GM19324 (cell line): Measurements from ENCODE around the gene EBF3.

Source experiments
- ATAC-seq: cut with Tn5 transposase; IDR thresholded peaks from one replicate; pipeline ENCODE4 v1.9.1; 2021; ENCODE audit warnings: mild to moderate bottlenecking, moderate library complexity; ENCODE audit not compliant: unreplicated experiment, low FRiP score

EBF3 gene

GRCh38 chr10:129812398-129812797 is 151.7 kb downstream of the EBF3 start:
- ATAC-seq, result no peak

DNA sequence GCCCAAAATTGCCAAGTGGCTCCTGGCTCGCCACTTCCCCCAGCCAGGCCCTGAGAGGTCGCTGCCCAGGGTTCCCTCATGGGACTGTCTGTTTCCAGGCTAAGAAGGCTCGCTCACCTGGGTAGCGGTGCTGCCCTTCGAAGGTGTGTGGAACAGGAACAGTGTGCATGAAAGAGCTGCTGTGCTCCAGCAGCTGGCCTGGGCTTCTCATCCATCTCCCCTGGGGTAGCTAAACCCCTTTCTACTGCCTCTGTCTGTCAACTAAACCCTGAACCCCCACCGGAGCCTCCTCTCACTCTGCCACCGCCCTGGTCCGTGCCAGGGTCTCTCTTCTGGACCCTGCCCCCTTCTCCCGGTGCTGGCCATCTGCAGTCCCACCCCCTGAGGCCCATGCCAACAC is 152.9 kb downstream of the EBF3 start:
- no peak for ATAC-seq

- ATAC-seq, result no peak
These were observed 154.2 kb downstream of the EBF3 start for GRCh38 chr10:129809841-129810240.

GRCh38 chr10:129809431-129809830 is 154.6 kb downstream of the EBF3 start:
- ATAC-seq, result no peak

GRCh38 chr10:129808092-129808983 is 155.7 kb downstream of the EBF3 start:
- ATAC-seq, result no peak

GRCh38 chr10:129807211-129807610 is 156.9 kb downstream of the EBF3 start:
- no peak for ATAC-seq

GRCh38 chr10:129800796-129801340 is 163.2 kb downstream of the EBF3 start:
- no peak for ATAC-seq

GRCh38 chr10:129799942-129800341 is 164.1 kb downstream of the EBF3 start:
- no peak for ATAC-seq

DNA sequence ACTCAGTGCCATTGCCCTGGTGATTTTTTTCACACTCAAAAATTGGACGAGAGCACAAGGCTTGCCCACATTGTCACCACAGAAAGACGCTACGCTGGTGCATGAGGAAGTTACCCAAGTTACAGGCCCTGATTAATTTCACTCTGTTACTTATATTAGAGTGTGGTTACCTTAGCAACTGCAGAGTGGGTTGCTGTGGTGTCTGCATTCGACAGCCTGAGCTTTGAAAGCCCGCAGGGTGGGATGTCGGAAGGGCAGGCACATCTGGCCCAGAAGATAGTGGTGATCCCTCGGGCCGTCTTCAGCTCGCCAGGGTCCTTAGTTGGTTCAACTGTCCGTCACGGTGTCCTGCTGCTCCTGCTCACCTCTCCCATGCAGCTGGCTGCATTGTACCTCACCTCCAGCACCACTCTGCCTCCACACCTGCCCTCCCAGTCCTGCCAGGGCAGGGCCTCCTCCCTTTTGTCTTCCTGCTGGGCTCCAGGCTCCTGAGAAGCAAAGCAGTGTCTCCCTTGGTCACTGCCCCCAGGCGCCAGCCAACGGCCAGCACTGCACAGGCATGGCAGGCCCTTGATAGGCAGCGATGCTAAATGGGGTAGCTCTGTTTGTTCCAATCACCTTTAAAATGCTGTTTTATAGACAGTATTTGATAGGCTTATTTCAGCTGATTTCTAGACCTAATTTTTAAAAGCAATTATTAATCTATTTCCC is 167.2 kb downstream of the EBF3 start:
- ATAC-seq, result no peak

- ATAC-seq, result no peak
These were observed 170.1 kb downstream of the EBF3 start for GRCh38 chr10:129793996-129794395.

GRCh38 chr10:129793479-129793878 is 170.6 kb downstream of the EBF3 start:
- no peak for ATAC-seq

DNA sequence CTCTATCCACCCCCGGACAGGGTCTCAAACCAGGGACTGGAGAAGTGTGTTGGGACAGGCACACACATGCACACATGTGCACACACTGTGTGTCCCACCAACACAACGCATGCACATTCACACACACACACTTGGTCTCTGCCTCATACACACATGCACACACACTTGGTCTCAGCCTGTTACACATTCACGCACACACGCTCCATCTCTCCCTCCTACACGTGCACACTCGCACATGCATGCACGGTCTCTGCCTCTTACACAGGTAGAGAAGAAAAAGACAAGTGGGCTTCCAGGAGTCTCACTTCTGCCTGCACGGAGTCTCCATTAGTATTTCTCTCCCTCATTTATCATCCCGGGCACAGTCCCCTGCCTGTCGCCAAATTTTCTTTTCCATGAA is 171.2 kb downstream of the EBF3 start:
- no peak for ATAC-seq

DNA sequence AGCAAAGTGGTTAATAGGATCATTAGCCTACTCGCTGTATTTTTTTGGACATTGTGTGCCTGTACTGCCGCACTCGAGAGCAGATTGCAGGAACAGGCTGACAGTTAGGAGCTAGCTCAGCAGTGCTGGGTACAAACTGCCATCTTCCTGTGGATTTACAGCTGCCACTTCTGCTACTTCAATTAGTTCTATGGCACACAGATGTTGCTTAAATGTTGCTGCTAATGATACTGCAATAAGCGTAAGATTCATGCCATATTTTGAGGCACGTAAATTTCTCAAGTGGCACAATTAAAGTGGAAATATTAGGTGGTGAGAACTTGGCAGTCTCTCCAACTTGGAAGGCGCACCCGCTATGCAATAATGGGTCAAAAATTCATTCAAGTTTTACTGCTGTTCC is 171.9 kb downstream of the EBF3 start:
- ATAC-seq, result no peak

DNA sequence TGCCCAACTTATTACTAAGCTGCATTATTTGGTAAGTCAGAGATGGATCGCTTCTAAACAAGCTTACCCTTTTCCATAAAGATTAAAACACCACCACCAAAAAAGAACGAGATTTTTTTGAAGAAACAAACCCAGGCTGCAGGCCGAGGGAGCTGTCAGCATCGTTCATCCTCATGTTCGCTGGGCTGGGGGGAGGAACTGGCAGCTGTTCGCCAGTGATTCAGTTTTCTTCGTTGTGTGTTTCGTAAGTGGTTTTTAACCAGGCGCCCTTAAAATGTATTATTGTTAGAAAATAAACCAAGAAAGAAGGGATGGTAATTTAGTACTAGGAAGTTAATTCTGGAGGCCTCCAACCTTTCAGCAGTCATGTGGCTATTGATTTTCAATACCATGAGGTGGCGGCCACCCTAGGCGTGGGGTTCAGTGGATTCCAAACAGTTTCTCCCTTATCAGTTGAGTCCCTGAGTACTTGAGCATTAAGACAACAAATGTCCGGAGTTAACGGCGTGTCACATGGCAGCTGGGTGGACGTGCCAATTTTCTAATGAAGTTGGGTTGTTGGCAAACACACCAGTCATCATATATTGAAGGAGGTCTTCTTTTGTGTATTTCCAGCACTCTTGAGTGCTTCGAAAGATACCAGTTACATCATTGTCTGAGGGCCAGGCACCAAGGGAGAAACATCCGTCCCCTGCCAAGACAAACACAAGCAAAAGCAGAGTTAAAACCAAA is 173.2 kb downstream of the EBF3 start:
- ATAC-seq, result no peak

DNA sequence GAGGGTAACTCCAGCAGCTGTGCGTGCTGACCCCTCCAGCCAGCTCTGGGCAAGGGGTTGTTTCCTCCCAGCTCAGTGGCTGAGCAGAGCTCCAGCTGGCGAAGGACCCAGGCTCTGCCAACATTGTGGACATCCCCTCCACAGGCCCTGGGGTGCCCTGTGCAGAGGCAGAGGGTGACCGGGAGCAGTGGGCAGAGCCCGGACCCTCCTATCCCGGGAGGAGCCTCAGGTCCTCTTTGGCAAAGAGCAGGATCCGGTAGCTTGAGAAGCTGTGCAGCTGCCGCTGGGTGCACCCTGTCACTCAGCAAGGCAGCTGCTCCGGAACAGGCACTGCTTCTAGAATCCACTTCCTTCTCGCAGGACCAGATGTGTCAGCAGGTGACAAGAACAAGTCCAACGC is 175.9 kb downstream of the EBF3 start:
- ATAC-seq, result no peak

DNA sequence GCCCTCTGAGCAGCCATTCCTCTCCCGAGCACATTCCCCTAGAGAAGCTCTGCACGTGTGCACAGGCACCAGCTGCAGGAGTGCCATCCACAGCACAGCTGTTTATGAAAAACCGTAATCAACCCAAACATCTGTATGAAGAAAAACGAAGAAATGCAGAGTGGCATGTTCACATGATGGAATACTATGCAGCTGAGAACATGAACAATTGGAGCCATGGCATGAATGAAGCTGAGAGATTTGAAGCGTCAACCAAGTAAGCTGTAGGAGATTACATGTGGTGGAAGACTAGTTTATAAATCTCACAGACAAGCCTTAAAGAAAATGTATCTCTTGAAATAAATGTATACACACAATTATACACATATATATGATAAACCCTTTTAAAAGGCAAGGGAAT is 176.5 kb downstream of the EBF3 start:
- ATAC-seq, result no peak

DNA sequence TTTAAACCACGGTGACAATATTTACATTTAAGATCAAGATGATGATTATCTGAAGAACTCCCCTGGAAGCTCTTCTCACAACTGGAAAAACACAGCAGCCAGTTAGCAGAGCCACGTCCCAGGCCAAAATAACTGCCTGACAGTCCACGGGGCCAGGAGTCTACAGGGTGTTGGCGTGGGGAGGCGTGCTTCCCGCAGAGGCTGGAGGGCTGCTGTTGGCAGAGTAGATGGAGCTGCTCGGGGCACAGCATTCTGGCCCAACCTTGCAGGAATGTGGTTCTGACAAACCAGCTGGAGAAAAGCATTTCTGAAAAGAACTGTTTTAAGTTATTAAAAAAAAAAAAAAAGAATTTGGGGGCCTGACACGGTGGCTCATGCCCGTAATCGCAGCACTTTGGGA is 177.9 kb downstream of the EBF3 start:
- no peak for ATAC-seq

- no peak for ATAC-seq
These were observed 178.5 kb downstream of the EBF3 start for GRCh38 chr10:129785536-129785981.
